Measurements from ENCODE around the gene CCR6.

CCR6 gene

GRCh38 chr6:167137881-167138280, 15.0 kb downstream of the CCR6 start:
- no peak overlapping the region for H2BK120ac ChIP-seq (ENCODE audit: low read depth, low read length)
- no peak overlapping the region for H3K4me3 ChIP-seq (ENCODE audit: low read length)
- H3K23ac ChIP-seq (ENCODE audit: low read length) = no peak overlapping the region
- no peak overlapping the region for H2BK5ac ChIP-seq (ENCODE audit: low read length)
- DNase-seq = no peak
- H2AK5ac ChIP-seq (ENCODE audit: low read length) = no peak overlapping the region
- H3K36me3 ChIP-seq (ENCODE audit: control insufficient read depth, insufficient read depth, low read length) = no peaks in the 10 kb centered on the region
- WGBS (ENCODE audit: extremely low coverage, insufficient coverage, low lambda C conversion rate) = 100% methylated on average over 1 of the region's 6 CpGs
- no peak overlapping the region for H3K9ac ChIP-seq (ENCODE audit: low read length)
- no peak overlapping the region for H4K8ac ChIP-seq (ENCODE audit: low read depth, low read length)
- H3K27me3 ChIP-seq (ENCODE audit: insufficient read depth, low read length, poor library complexity) = no peaks in the 10 kb centered on the region
- no peak overlapping the region for H3K4ac ChIP-seq (ENCODE audit: low read depth, low read length)
- no peaks in the 10 kb centered on the region for H3K79me1 ChIP-seq (ENCODE audit: low read length)
- H3K18ac ChIP-seq (ENCODE audit: low read length) = no peak overlapping the region
- no peak overlapping the region for H3K4me2 ChIP-seq (ENCODE audit: low read length)
- H3K27ac ChIP-seq (ENCODE audit: low read depth, low read length) = no peak overlapping the region
- H4K5ac ChIP-seq (ENCODE audit: low read length) = no peak overlapping the region
- no peaks in the 10 kb centered on the region for H3K79me2 ChIP-seq (ENCODE audit: control insufficient read depth, insufficient read depth, low read length)
- H3K56ac ChIP-seq (ENCODE audit: low read length) = no peak overlapping the region
- no peak overlapping the region for H2BK15ac ChIP-seq (replicated peaks; ENCODE audit: low read depth)
- H3K4me1 ChIP-seq (ENCODE audit: control insufficient read depth, low read depth, low read length) = no peaks in the 10 kb centered on the region

GRCh38 chr6:167139761-167140160, 16.9 kb downstream of the CCR6 start:
- no peak overlapping the region for H3K4me2 ChIP-seq (ENCODE audit: low read length)
- no peak overlapping the region for H3K27ac ChIP-seq (ENCODE audit: low read depth, low read length)
- no CpG with 5 or more reads among the region's 4 CpGs for WGBS (ENCODE audit: extremely low coverage, insufficient coverage, low lambda C conversion rate)
- no peak overlapping the region for H2BK5ac ChIP-seq (ENCODE audit: low read length)
- no peak for DNase-seq
- no peak overlapping the region for H3K4ac ChIP-seq (ENCODE audit: low read depth, low read length)
- H3K79me2 ChIP-seq (ENCODE audit: control insufficient read depth, insufficient read depth, low read length) = no peaks in the 10 kb centered on the region
- no peak overlapping the region for H3K23ac ChIP-seq (ENCODE audit: low read length)
- H4K5ac ChIP-seq (ENCODE audit: low read length) = no peak overlapping the region
- no peak overlapping the region for H3K18ac ChIP-seq (ENCODE audit: low read length)
- no peaks in the 10 kb centered on the region for H3K4me1 ChIP-seq (ENCODE audit: control insufficient read depth, low read depth, low read length)
- no peak overlapping the region for H4K8ac ChIP-seq (ENCODE audit: low read depth, low read length)
- no peak overlapping the region for H3K9ac ChIP-seq (ENCODE audit: low read length)
- H2AK5ac ChIP-seq (ENCODE audit: low read length) = no peak overlapping the region
- H2BK120ac ChIP-seq (ENCODE audit: low read depth, low read length) = no peak overlapping the region
- no peaks in the 10 kb centered on the region for H3K79me1 ChIP-seq (ENCODE audit: low read length)
- H3K36me3 ChIP-seq (ENCODE audit: control insufficient read depth, insufficient read depth, low read length) = no peaks in the 10 kb centered on the region
- no peak overlapping the region for H3K4me3 ChIP-seq (ENCODE audit: low read length)
- H3K27me3 ChIP-seq (ENCODE audit: insufficient read depth, low read length, poor library complexity) = no peaks in the 10 kb centered on the region
- no peak overlapping the region for H2BK15ac ChIP-seq (replicated peaks; ENCODE audit: low read depth)
- H3K56ac ChIP-seq (ENCODE audit: low read length) = no peak overlapping the region

- Histone ChIP-seq H3K4me3 (ENCODE audit: low read length) (no peak overlapping the region), H3K18ac (ENCODE audit: low read length) (no peak overlapping the region), H2BK120ac (ENCODE audit: low read depth, low read length) (no peak overlapping the region), H3K27ac (ENCODE audit: low read depth, low read length) (no peak overlapping the region), H3K56ac (ENCODE audit: low read length) (no peak overlapping the region), H4K8ac (ENCODE audit: low read depth, low read length) (no peak overlapping the region), H2BK5ac (ENCODE audit: low read length) (no peak overlapping the region), H3K4ac (ENCODE audit: low read depth, low read length) (no peak overlapping the region), H3K9ac (ENCODE audit: low read length) (no peak overlapping the region), H2AK5ac (ENCODE audit: low read length) (no peak overlapping the region), H3K79me1 (ENCODE audit: low read length) (no peaks in the 10 kb centered on the region), H3K36me3 (ENCODE audit: control insufficient read depth, insufficient read depth, low read length) (no peaks in the 10 kb centered on the region), H3K27me3 (ENCODE audit: insufficient read depth, low read length, poor library complexity) (no peaks in the 10 kb centered on the region), H3K4me2 (ENCODE audit: low read length) (no peak overlapping the region), H3K79me2 (ENCODE audit: control insufficient read depth, insufficient read depth, low read length) (no peaks in the 10 kb centered on the region), H3K4me1 (ENCODE audit: control insufficient read depth, low read depth, low read length) (no peaks in the 10 kb centered on the region), H4K5ac (ENCODE audit: low read length) (no peak overlapping the region), H3K23ac (ENCODE audit: low read length) (no peak overlapping the region), H2BK15ac (replicated peaks; ENCODE audit: low read depth) (no peak overlapping the region)
- no peak for DNase-seq
- WGBS (ENCODE audit: extremely low coverage, insufficient coverage, low lambda C conversion rate) = no CpG with 5 or more reads among the region's 10 CpGs
Measured at GRCh38 chr6:167140589-167141474, 17.9 kb downstream of the CCR6 start.

GRCh38 chr6:167141667-167142432, 19.0 kb downstream of the CCR6 start:
- Histone ChIP-seq H3K18ac (ENCODE audit: low read length) (no peak overlapping the region), H3K27me3 (ENCODE audit: insufficient read depth, low read length, poor library complexity) (no peaks in the 10 kb centered on the region), H3K36me3 (ENCODE audit: control insufficient read depth, insufficient read depth, low read length) (no peaks in the 10 kb centered on the region), H3K9ac (ENCODE audit: low read length) (no peak overlapping the region), H2BK5ac (ENCODE audit: low read length) (no peak overlapping the region), H3K56ac (ENCODE audit: low read length) (no peak overlapping the region), H3K4ac (ENCODE audit: low read depth, low read length) (no peak overlapping the region), H3K23ac (ENCODE audit: low read length) (no peak overlapping the region), H2AK5ac (ENCODE audit: low read length) (no peak overlapping the region), H3K79me1 (ENCODE audit: low read length) (no peaks in the 10 kb centered on the region), H4K5ac (ENCODE audit: low read length) (no peak overlapping the region), H3K27ac (ENCODE audit: low read depth, low read length) (no peak overlapping the region), H3K4me3 (ENCODE audit: low read length) (no peak overlapping the region), H3K4me1 (ENCODE audit: control insufficient read depth, low read depth, low read length) (no peaks in the 10 kb centered on the region), H2BK15ac (replicated peaks; ENCODE audit: low read depth) (no peak overlapping the region), H3K79me2 (ENCODE audit: control insufficient read depth, insufficient read depth, low read length) (no peaks in the 10 kb centered on the region), H2BK120ac (ENCODE audit: low read depth, low read length) (no peak overlapping the region), H4K8ac (ENCODE audit: low read depth, low read length) (no peak overlapping the region), H3K4me2 (ENCODE audit: low read length) (no peak overlapping the region)
- peak; percentile 53 for DNase-seq
- WGBS (ENCODE audit: extremely low coverage, insufficient coverage, low lambda C conversion rate) = no CpG with 5 or more reads among the region's 18 CpGs

GRCh38 chr6:167142433-167142761, 19.5 kb downstream of the CCR6 start:
- no peak overlapping the region for H4K8ac ChIP-seq (ENCODE audit: low read depth, low read length)
- no peak overlapping the region for H3K23ac ChIP-seq (ENCODE audit: low read length)
- no peak overlapping the region for H2BK5ac ChIP-seq (ENCODE audit: low read length)
- H2BK15ac ChIP-seq (replicated peaks; ENCODE audit: low read depth) = no peak overlapping the region
- H4K5ac ChIP-seq (ENCODE audit: low read length) = no peak overlapping the region
- no peak overlapping the region for H2AK5ac ChIP-seq (ENCODE audit: low read length)
- H3K27me3 ChIP-seq (ENCODE audit: insufficient read depth, low read length, poor library complexity) = no peaks in the 10 kb centered on the region
- H3K79me2 ChIP-seq (ENCODE audit: control insufficient read depth, insufficient read depth, low read length) = no peaks in the 10 kb centered on the region
- no peaks in the 10 kb centered on the region for H3K79me1 ChIP-seq (ENCODE audit: low read length)
- WGBS (ENCODE audit: extremely low coverage, insufficient coverage, low lambda C conversion rate) = no CpG with 5 or more reads among the region's 4 CpGs
- H3K4me3 ChIP-seq (ENCODE audit: low read length) = no peak overlapping the region
- H3K27ac ChIP-seq (ENCODE audit: low read depth, low read length) = no peak overlapping the region
- no peak overlapping the region for H3K4me2 ChIP-seq (ENCODE audit: low read length)
- no peak overlapping the region for H3K18ac ChIP-seq (ENCODE audit: low read length)
- H3K9ac ChIP-seq (ENCODE audit: low read length) = no peak overlapping the region
- no peak overlapping the region for H3K56ac ChIP-seq (ENCODE audit: low read length)
- H2BK120ac ChIP-seq (ENCODE audit: low read depth, low read length) = no peak overlapping the region
- no peaks in the 10 kb centered on the region for H3K36me3 ChIP-seq (ENCODE audit: control insufficient read depth, insufficient read depth, low read length)
- no peak overlapping the region for H3K4ac ChIP-seq (ENCODE audit: low read depth, low read length)
- no peak for DNase-seq
- peaks cover 2% of the 10 kb centered on the region for H3K4me1 ChIP-seq (ENCODE audit: control insufficient read depth, low read depth, low read length)
